MM.1S (cell line): ENCODE measurements around the gene LRRC1.

ENCODE experiments used
- DNase-seq: peaks from one replicate; pipeline ENCODE4 v3.0.0-alpha.2; 2015
- H2AFZ ChIP-seq: fragments of 300-600 bp; sonication (generic); 2 replicates; pipeline ENCODE4 v1.6.0; 2016; ENCODE audit warnings: antibody characterized with exemption, low read length
- H3F3A ChIP-seq: fragments of 300-600 bp; sonication (generic); 2 replicates; pipeline ENCODE4 v1.6.1; 2016; ENCODE audit warnings: mild to moderate bottlenecking, antibody characterized with exemption, low read length, moderate library complexity, mixed read lengths; ENCODE audit not compliant: insufficient read depth
- H3K27ac ChIP-seq: fragments of 300-600 bp; sonication (generic); 2 replicates; pipeline ENCODE4 v1.5.1; 2016; ENCODE audit warnings: mild to moderate bottlenecking, low read length
- H3K27me3 ChIP-seq: fragments of 300-600 bp; sonication (generic); replicated peaks from 2 replicates; pipeline ENCODE4 v1.6.0; 2016; ENCODE audit warnings: low read length; ENCODE audit not compliant: insufficient read depth
- H3K36me3 ChIP-seq: fragments of 300-600 bp; sonication (generic); replicated peaks from 2 replicates; pipeline ENCODE4 v1.6.1; 2016; ENCODE audit warnings: mild to moderate bottlenecking, low read length, mixed read lengths; ENCODE audit not compliant: insufficient read depth
- H3K4me1 ChIP-seq: fragments of 300-600 bp; sonication (generic); 2 replicates; pipeline ENCODE4 v1.6.1; 2016; ENCODE audit warnings: low read length, mixed read lengths
- H3K4me2 ChIP-seq: fragments of 300-600 bp; sonication (generic); 2 replicates; pipeline ENCODE4 v1.6.0; 2016; ENCODE audit warnings: low read depth, low read length
- H3K4me3 ChIP-seq: fragments of 300-600 bp; sonication (generic); 2 replicates; pipeline ENCODE4 v1.5.1; 2016; ENCODE audit warnings: low read length, mixed read lengths
- H3K79me2 ChIP-seq: fragments of 300-600 bp; sonication (generic); 2 replicates; pipeline ENCODE4 v1.6.1; 2016; ENCODE audit warnings: mixed run types, low read length, mixed read lengths
- H3K9ac ChIP-seq: fragments of 300-600 bp; sonication (generic); 2 replicates; pipeline ENCODE4 v1.6.1; 2016; ENCODE audit warnings: low read length, mixed read lengths
- H3K9me2 ChIP-seq: fragments of 300-600 bp; sonication (generic); replicated peaks from 2 replicates; pipeline ENCODE4 v1.6.1; 2016; ENCODE audit warnings: mild to moderate bottlenecking, low read length, mixed read lengths; ENCODE audit not compliant: insufficient read depth
- H3K9me3 ChIP-seq: fragments of 300-600 bp; sonication (generic); replicated peaks from 2 replicates; pipeline ENCODE4 v1.6.1; 2016; ENCODE audit warnings: mild to moderate bottlenecking, low read length, mixed read lengths; ENCODE audit not compliant: insufficient read depth
- H4K20me1 ChIP-seq: fragments of 300-600 bp; sonication (generic); 2 replicates; pipeline ENCODE4 v1.6.1; 2016; ENCODE audit warnings: mild to moderate bottlenecking, low read length, moderate library complexity, mixed read lengths; ENCODE audit not compliant: insufficient read depth
- EZH2 ChIP-seq: fragments of 300-600 bp; sonication (generic); optimal IDR thresholded peaks from 2 replicates; pipeline ENCODE3; 2017; ENCODE audit warnings: low read depth, mild to moderate bottlenecking, antibody characterized with exemption, low read length, mixed read lengths
- EZH2phosphoT487 ChIP-seq: fragments of 300-600 bp; sonication (generic); IDR thresholded peaks from 2 replicates; pipeline ENCODE4 v1.6.1; 2018; ENCODE audit warnings: antibody characterized with exemption, low read length
- TF ChIP-seq, protein P1 (sequence below): fragments of 300-600 bp; sonication (generic); IDR thresholded peaks from 2 replicates; pipeline ENCODE4 v1.5.1; 2016; ENCODE audit warnings: antibody characterized with exemption, low read length, mixed read lengths

LRRC1 gene

DNA sequence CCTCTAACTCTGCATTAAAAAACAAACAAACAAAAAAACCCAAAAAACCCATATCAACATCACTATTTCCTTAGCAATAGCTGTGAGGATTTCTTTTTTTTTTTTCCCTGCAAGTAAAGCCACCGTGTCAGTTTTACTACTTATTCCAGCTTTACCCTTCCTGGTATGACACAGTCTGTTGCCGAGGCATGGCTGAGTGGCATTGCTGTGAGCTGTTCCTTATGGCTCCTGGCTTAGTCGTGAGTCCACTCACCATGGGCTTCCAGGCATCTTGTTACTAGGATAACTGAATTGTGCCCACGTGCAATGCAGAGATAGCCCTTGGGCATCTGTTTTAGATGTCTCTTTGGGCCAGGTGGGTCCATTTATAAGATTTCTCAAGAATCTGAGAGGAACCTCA lies 84.8 kb downstream of the LRRC1 start:
- Histone ChIP-seq H3K9me3 (no peaks in the 10 kb centered on the region), H3F3A (no peaks in the 10 kb centered on the region), H4K20me1 (no peaks in the 10 kb centered on the region), H3K9me2 (no peaks in the 10 kb centered on the region), H3K27me3 (no peaks in the 10 kb centered on the region), H3K4me3 (no peak overlapping the region), H3K4me2 (no peak overlapping the region), H3K4me1 (no peaks in the 10 kb centered on the region), H3K9ac (no peak overlapping the region), H2AFZ (no peak overlapping the region), H3K36me3 (no peaks in the 10 kb centered on the region), H3K79me2 (peaks cover 10% of the 10 kb centered on the region; the same call in 1 of the 2 replicates), H3K27ac (no peak overlapping the region)
- no peak for DNase-seq
- no peak for TF ChIP-seq EZH2
- TF ChIP-seq, protein P1, sequence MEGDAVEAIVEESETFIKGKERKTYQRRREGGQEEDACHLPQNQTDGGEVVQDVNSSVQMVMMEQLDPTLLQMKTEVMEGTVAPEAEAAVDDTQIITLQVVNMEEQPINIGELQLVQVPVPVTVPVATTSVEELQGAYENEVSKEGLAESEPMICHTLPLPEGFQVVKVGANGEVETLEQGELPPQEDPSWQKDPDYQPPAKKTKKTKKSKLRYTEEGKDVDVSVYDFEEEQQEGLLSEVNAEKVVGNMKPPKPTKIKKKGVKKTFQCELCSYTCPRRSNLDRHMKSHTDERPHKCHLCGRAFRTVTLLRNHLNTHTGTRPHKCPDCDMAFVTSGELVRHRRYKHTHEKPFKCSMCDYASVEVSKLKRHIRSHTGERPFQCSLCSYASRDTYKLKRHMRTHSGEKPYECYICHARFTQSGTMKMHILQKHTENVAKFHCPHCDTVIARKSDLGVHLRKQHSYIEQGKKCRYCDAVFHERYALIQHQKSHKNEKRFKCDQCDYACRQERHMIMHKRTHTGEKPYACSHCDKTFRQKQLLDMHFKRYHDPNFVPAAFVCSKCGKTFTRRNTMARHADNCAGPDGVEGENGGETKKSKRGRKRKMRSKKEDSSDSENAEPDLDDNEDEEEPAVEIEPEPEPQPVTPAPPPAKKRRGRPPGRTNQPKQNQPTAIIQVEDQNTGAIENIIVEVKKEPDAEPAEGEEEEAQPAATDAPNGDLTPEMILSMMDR: no peak
- TF ChIP-seq EZH2phosphoT487: no peak

DNA sequence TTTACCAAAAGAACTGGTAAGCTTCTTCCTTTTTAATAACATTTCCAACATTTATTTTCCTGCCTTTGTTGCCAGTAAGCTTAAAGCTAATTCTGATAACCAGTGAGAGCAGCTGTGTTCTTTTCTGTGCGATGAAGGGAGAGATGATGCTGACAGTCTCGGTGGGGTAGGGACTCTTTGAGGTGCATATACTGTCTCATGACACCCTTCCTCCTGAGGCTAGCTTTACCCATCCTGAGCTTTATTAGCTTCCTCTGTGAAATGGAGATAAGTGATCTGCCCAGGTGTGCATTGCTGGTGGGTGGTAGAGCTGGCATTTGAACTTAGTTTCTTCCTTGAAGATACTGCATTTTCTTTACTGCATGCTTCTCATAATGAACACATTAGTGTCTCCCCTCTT lies 92.5 kb downstream of the LRRC1 start:
- no peak overlapping the region for H3K9ac ChIP-seq
- H3K27me3 ChIP-seq: no peaks in the 10 kb centered on the region
- H3K36me3 ChIP-seq: no peaks in the 10 kb centered on the region
- H3K4me3 ChIP-seq: no peak overlapping the region
- H3K9me2 ChIP-seq: no peaks in the 10 kb centered on the region
- no peak overlapping the region for H3K4me2 ChIP-seq
- peaks cover 10% of the 10 kb centered on the region for H3K4me1 ChIP-seq
- no peaks in the 10 kb centered on the region for H3K79me2 ChIP-seq
- H3K27ac ChIP-seq: no peak overlapping the region
- no peak for DNase-seq
- TF ChIP-seq, protein P1: no peak
- no peak for TF ChIP-seq EZH2
- peaks cover 7% of the 10 kb centered on the region for H3F3A ChIP-seq
- H2AFZ ChIP-seq: no peak overlapping the region
- no peaks in the 10 kb centered on the region for H3K9me3 ChIP-seq
- H4K20me1 ChIP-seq: no peaks in the 10 kb centered on the region

DNA sequence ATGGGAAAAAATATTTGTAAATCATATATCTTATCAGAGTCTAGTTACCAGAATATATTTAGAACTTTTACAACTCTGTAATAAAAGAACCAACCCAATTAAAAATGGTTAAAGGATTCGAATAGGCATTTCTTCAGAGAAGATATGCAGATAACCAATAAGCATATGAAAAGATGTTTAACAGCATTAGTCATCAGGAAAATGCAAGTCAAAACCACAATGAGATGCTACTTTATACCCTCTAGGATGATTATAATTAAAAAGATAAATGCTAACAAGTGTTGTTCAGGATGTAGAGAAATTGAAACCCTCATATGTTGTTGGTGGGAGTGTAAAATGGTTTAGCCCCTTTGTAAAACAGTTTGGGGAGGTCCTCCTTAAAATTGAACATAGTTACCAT lies 94.1 kb downstream of the LRRC1 start:
- TF ChIP-seq, protein P1: no peak
- TF ChIP-seq EZH2 (no peak), EZH2phosphoT487 (no peak)
- DNase-seq: no peak
- Histone ChIP-seq H3K4me2 (no peak overlapping the region), H3K79me2 (no peaks in the 10 kb centered on the region), H3K9ac (no peak overlapping the region), H2AFZ (no peak overlapping the region), H3K27ac (no peak overlapping the region), H3K9me2 (no peaks in the 10 kb centered on the region), H3K9me3 (no peaks in the 10 kb centered on the region), H3K27me3 (no peaks in the 10 kb centered on the region), H3K4me1 (peaks cover 26% of the 10 kb centered on the region), H3K36me3 (no peaks in the 10 kb centered on the region), H4K20me1 (no peaks in the 10 kb centered on the region), H3K4me3 (no peak overlapping the region), H3F3A (peaks cover 22% of the 10 kb centered on the region)
